Parathyroid adenoma (tissue), 2 donors: ENCODE measurements around the gene CCL27.

Experiments
- H2AFZ ChIP-seq: fragments of 300-600 bp; sonication (generic); one replicate; pipeline ENCODE4 v1.7.0; 2017; ENCODE audit warnings: antibody characterized with exemption, mild to moderate bottlenecking
- H3K27ac ChIP-seq: fragments of 300-600 bp; sonication (generic); one replicate; pipeline ENCODE4 v1.7.0; 2017
- H3K27me3 ChIP-seq: fragments of 300-600 bp; sonication (generic); one replicate; pipeline ENCODE4 v1.7.0; 2017; ENCODE audit warnings: low read length; ENCODE audit not compliant: control insufficient read depth, insufficient read depth
- H3K36me3 ChIP-seq: fragments of 300-600 bp; sonication (generic); one replicate; pipeline ENCODE4 v1.7.0; 2017; ENCODE audit warnings: low read length; ENCODE audit not compliant: control insufficient read depth, insufficient read depth
- H3K4me1 ChIP-seq: fragments of 300-600 bp; sonication (generic); one replicate; pipeline ENCODE4 v1.7.0; 2017; ENCODE audit warnings: control low read depth
- H3K4me2 ChIP-seq: fragments of 300-600 bp; sonication (generic); one replicate; pipeline ENCODE4 v1.7.0; 2017; ENCODE audit warnings: low read length
- H3K4me3 ChIP-seq: fragments of 300-600 bp; sonication (generic); one replicate; pipeline ENCODE4 v1.7.0; 2017; ENCODE audit warnings: low read depth, low read length
- H3K79me2 ChIP-seq: fragments of 300-600 bp; sonication (generic); one replicate; pipeline ENCODE4 v1.7.0; 2017; ENCODE audit warnings: control low read depth
- H3K9ac ChIP-seq: fragments of 300-600 bp; sonication (generic); one replicate; pipeline ENCODE4 v1.7.0; 2017; ENCODE audit warnings: mild to moderate bottlenecking
- H3K9me3 ChIP-seq: fragments of 300-600 bp; sonication (generic); one replicate; pipeline ENCODE4 v1.7.0; 2017; ENCODE audit warnings: low read length; ENCODE audit not compliant: control insufficient read depth
- CTCF ChIP-seq: fragments of 300-600 bp; sonication (generic); IDR thresholded peaks from one replicate; pipeline ENCODE4 v1.7.0; 2017; ENCODE audit warnings: antibody characterized with exemption, mild to moderate bottlenecking
- donor health status: primary hyperparathyroidism.

CCL27 gene

DNA sequence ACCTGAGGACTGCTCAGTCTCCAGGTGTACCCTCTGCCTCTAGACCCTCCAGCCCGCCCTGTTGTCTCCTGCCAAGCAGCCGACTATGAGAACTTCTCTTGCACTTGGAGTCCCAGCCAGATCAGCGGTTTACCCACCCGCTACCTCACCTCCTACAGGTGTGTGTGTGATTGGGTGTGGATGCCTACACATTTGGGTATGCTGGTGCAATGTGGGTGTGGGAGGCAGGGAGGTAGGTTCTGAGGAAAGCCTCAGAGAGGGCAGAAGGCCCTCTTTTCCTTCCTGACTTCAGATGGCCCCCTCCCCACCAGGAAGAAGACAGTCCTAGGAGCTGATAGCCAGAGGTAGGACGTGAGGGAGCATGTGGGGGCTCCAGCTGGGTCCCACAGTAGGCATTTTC lies 5.5 kb downstream of the CCL27 start:
- no peak for TF ChIP-seq CTCF
- H3K79me2 ChIP-seq = no peaks in the 10 kb centered on the region
- no peak overlapping the region for H3K9ac ChIP-seq
- peaks cover 8% of the 10 kb centered on the region for H3K4me1 ChIP-seq
- no peaks in the 10 kb centered on the region for H3K9me3 ChIP-seq
- no peak overlapping the region for H3K27ac ChIP-seq
- H3K36me3 ChIP-seq = no peaks in the 10 kb centered on the region
- no peak overlapping the region for H2AFZ ChIP-seq
- H3K4me2 ChIP-seq = no peak overlapping the region
- no peaks in the 10 kb centered on the region for H3K27me3 ChIP-seq
- no peak overlapping the region for H3K4me3 ChIP-seq

GRCh38 chr9:34655394-34655793 lies 7.1 kb downstream of the CCL27 start:
- no peaks in the 10 kb centered on the region for H3K9me3 ChIP-seq
- H3K27me3 ChIP-seq = no peaks in the 10 kb centered on the region
- no peaks in the 10 kb centered on the region for H3K79me2 ChIP-seq
- no peak overlapping the region for H3K27ac ChIP-seq
- H3K4me1 ChIP-seq = peaks cover 8% of the 10 kb centered on the region
- H3K36me3 ChIP-seq = no peaks in the 10 kb centered on the region
- H3K4me3 ChIP-seq = no peak overlapping the region
- H3K9ac ChIP-seq = no peak overlapping the region
- TF ChIP-seq CTCF = no peak
- H3K4me2 ChIP-seq = no peak overlapping the region
- no peak overlapping the region for H2AFZ ChIP-seq

DNA sequence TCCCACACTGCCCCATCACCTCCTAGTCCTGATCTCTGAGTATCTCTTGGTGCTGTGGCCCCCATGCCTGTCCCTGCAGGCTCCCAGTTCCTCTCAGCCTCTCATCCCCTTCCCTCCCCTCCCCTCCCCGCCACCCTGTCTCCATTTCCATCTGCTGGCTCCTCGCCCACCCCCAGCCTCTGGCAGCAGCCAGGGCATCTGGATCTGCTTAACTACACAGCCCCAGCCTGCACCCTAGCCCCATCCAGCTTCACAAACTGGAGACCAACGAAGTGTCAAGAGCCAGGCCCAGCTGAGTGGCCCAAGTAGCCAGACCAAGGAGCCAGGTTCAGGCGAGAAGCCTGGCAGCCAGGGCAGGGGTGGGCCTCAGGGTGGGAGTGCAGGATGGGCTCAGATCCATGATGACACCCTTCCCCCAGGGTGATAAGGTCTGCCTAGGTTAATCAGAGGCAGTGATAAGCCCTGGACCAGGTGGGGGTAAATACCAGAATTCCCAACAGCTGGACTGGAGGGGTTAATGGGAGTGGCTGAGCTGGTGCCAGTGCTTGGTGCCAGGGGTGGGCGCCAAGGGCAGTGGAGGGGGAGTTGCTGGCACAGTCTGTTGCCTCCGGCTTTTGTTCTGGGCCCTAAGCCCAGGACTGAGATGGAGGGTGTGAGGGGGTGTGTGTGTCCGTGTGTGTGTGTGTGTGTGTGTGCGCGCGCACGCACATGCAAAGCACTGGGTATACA lies 8.0 kb downstream of the CCL27 start:
- H3K9ac ChIP-seq = no peak overlapping the region

DNA sequence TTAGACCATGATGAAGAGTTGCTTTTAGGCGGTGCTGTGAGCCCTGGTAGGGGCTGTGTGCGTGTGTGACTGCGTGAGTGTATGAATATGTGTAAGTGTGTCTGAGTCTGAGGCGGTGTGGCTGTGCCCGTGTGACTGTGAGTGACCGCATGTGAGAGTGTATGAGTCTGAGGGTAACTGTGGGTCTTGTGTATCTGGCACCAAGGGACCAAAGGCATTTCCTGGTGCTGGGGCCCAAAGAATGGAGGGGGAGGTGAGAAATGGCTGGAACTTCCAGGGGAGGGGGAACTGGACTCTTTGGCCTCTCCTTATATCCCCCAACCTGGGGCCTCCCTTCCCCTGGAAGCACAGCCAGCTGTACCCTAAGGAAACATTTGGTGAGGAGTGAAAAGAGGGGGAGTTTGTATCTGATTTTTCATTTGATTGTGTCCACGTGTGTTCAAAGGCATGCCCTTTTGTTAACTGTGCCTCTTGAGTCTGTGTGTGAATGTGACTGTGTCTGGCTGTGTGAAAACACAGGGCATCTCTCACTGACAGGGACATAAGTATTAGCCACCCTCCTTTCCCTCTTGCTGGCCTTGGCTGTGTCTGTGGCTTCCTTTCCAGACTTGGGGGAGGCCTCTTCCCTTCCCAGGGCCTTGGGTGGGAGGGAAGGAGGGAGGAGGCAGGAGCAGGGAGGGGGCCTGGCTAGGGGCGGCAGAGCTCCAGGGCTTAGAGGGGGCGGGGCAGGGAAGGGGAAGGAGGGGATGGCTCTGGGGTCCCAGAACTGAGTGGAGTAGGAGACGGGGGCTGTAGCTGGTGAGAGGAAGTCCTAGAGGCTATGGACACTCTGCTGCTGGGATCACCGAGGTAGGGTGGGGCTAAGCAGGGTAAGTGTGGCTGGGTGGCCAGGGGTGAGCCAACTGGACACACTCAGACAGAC lies 9.0 kb downstream of the CCL27 start:
- Histone ChIP-seq H3K9me3 (no peaks in the 10 kb centered on the region), H3K36me3 (no peaks in the 10 kb centered on the region), H3K4me1 (peaks cover 8% of the 10 kb centered on the region), H3K79me2 (no peaks in the 10 kb centered on the region), H3K4me3 (no peak overlapping the region), H3K9ac (no peak overlapping the region), H2AFZ (no peak overlapping the region), H3K4me2 (peak overlapping the region; percentile 62), H3K27me3 (no peaks in the 10 kb centered on the region), H3K27ac (peak overlapping the region; percentile 64)
- TF ChIP-seq CTCF = no peak

More for the DNA sequence above, 8.0 kb downstream of the CCL27 start:
- Histone ChIP-seq H3K4me2 (no peak overlapping the region), H3K79me2 (no peaks in the 10 kb centered on the region), H2AFZ (no peak overlapping the region), H3K27ac (peak overlapping the region; percentile 32), H3K27me3 (no peaks in the 10 kb centered on the region), H3K36me3 (no peaks in the 10 kb centered on the region), H3K4me1 (peaks cover 8% of the 10 kb centered on the region), H3K9me3 (no peaks in the 10 kb centered on the region), H3K4me3 (no peak overlapping the region)
- TF ChIP-seq CTCF = no peak
